Activated CD4-positive, alpha-beta T cell treated with anti-CD3 and anti-CD28 coated beads, Interleukin-2, amount 50 U/mL, for 16 hours (primary cell): ENCODE data around the gene AFP.
A peak's percentile ranks its signal among the peaks of the same experiment; 100 is the strongest.

Experiments used
- DNase-seq: peaks from one replicate; pipeline ENCODE4 v3.0.0-alpha.2; 2020

The AFP gene

GRCh38 chr4:73439445-73439844 lies 3.4 kb downstream of the AFP start:
- DNase-seq, result no peak

DNA sequence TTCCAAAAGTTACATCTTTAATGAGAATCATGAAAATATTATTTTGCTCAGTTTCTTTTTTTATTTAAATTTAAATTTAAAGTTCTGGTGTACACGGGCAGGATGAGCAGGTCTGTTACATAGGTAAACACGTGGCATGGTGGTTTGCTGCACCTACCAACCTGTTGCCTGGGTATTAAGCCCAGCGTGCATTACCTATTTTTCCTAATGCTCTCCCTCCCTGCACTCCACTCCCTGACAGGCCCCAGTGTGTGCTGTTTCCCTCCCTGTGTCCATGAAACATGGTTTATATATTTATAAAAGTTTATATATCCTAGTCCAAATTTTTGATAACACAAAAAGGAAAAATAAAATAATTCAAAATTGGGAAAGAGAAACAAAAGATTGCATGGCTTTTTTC lies 4.0 kb downstream of the AFP start:
- DNase-seq, result no peak

DNA sequence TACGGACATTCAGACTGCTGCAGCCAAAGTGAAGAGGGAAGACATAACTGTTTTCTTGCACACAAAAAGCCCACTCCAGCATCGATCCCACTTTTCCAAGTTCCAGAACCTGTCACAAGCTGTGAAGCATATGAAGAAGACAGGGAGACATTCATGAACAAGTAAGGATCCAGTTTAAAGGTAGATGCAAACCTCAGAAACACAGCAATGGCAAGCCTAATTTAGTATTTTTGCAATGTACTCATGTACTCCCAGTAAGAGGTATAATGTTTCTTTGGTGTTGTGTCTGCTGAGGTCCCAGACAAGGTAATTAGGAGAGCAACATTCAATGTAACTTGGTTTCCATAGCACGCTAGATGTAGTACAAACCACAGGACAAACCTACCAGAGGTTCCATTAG lies 4.6 kb downstream of the AFP start:
- DNase-seq, result no peak

DNA sequence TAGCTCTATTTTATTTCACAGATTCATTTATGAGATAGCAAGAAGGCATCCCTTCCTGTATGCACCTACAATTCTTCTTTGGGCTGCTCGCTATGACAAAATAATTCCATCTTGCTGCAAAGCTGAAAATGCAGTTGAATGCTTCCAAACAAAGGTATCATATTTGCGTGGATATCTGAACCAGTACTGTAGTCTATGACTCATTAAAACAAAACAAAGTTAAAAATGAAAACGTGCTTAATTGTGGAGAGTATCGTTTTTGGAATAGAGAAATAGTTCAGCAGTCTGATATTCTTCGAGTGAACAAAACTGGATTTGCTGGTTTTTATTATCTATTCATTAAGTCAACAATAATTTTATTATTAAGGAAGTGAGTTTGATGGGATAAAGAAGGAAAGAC lies 6.3 kb downstream of the AFP start:
- no peak for DNase-seq

GRCh38 chr4:73443224-73443623 lies 7.2 kb downstream of the AFP start:
- no peak for DNase-seq

- no peak for DNase-seq
Observed at GRCh38 chr4:73445383-73446335, 9.6 kb downstream of the AFP start.

DNA sequence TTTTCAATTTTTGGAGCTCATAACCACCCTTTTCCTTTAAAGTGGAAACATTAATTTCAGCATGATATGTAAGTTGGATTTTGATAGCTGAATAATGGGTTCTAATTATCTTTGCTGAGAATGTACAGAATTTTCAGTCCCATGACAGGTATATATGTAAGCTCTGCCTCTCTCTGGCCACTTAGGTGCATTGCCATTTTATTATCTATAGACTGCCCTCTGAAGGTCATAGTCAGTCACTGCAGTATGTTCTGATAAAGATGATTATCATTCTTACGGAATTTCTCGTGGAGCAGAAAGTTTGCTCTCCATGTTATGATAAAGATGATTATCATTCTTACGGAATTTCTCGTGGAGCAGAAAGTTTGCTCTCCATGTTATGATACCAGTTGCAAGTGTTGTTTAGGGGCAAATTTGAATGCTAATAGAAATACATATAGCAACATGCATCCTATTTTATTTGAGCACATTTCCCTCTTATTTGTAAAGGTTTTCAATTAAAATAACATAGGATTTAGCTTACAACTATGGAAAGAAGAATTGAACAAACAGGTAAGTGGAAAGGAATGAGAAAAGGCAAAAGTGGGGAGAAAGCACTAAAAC lies 10.4 kb downstream of the AFP start:
- peak; percentile 55 for DNase-seq

- no peak for DNase-seq
Observed at GRCh38 chr4:73447671-73448070, 11.7 kb downstream of the AFP start.

- DNase-seq, result no peak
Observed at GRCh38 chr4:73448448-73449203, 12.6 kb downstream of the AFP start.

DNA sequence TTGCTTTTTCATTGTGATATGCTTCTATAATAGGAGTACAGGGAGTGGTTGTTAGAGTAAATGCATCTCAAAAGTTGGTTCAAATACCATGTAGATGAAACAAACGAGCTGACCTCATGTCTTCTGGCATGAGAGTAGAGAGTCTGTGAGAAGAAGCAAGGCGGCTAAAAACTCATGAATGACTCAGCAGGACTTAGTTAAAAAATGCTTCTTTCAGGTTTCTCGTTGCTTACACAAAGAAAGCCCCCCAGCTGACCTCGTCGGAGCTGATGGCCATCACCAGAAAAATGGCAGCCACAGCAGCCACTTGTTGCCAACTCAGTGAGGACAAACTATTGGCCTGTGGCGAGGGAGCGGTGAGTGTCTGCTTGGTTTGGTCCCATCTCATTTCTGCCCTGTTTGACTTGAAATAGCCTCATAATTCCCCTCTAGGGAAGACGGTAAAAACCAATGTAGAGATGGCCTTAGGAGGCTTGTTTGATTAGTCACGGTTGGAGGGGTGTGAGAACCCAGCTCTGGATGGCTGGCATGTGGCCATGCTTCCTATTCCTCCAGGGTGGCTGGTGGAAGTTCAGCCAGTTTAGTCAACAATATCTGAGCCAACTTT lies 14.5 kb downstream of the AFP start:
- no peak for DNase-seq

- DNase-seq, result no peak
Observed at GRCh38 chr4:73451404-73451803, 15.4 kb downstream of the AFP start.

GRCh38 chr4:73451981-73452747 lies 16.1 kb downstream of the AFP start:
- no peak for DNase-seq

GRCh38 chr4:73452953-73453700 lies 17.1 kb downstream of the AFP start:
- no peak for DNase-seq

- DNase-seq, result no peak
Observed at GRCh38 chr4:73453701-73454005, 17.6 kb downstream of the AFP start.

DNA sequence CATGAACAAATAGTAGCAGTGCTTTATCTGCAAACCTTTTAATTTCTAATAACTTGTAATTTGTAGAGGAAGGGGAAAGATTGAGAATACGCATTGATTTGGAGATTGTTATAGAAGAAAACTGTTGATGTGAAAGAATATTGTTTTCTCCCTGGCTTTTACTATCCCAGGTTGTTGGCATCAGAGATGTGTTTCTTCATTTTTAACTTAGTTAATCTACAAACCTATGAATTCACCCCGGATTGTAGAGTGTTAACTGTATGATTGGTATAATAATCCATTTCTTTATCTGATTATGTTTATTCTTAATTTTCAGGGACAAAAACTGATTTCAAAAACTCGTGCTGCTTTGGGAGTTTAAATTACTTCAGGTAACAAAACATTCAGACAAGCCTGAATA lies 18.9 kb downstream of the AFP start:
- no peak for DNase-seq

GRCh38 chr4:73456177-73457022 lies 20.4 kb downstream of the AFP start:
- no peak for DNase-seq

DNA sequence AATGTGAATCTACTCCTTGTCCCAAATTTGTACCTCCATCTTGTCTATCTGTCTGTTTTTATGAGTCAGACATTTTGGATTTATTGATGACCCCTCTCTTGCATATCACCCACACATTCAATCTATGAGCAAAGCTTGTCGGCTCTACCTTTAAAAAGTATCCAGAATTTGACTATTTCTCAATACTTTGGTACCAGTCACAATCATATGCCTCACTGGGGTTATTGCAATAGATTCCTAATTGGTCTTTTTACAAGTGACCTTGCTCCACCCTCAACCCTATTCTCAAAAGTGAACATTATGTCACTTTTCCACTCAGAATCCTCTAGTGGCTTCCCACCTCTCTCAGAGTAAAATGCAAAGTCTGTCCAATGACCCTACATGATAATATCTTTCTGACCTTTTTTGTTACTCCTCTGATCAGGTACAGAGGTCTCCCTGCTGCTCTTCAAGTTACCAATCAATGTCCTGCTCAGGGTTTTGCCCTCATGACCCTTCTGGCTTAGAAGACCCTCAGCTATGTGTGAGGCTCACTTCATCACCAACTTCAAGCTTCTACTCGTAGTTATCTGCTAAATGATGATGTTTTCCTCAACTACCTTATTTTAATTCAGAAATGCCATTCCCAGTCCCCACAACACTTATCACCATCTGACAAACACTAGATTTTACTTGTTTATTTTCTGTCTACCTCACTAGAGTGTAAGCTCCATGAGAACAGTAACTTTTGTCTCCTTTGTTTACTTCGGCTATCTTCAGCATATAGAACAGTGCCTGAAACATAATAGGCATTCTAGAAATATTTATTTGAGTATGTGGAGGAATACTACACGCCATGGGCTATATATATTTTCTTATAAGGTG lies 22.4 kb downstream of the AFP start:
- DNase-seq, result no peak

GRCh38 chr4:73459048-73459421 lies 23.0 kb downstream of the AFP start:
- DNase-seq, result no peak

DNA sequence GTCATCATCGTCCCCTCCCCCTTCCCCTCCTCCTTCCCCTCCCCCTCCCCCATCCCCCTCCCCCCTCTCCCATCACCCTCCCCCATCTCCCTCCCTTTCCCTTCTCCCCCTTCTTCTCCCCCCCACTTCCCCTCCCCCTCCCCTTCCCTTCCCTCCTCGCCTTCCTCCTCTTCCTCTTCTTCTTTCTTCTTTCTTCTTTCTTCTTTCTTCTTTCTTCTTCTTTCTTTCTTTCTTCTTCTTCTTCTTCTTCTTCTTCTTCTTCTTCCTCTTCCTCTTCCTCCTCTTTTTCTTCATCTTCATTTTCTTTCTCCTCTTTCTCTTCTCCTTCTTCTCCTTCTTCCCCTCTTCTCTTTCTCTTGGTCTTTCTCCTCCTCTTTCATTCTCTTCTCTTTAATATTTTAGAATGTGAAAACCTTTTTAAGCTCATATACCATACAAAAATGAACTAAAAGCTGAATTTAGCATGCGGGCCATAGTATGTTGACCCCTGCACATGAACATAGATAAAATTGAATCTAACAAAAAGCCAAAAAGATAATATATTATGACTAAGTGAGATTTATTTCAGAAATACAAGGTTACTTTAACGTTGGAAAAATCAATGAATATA lies 25.0 kb downstream of the AFP start:
- DNase-seq, result no peak

- DNase-seq, result no peak
Observed at GRCh38 chr4:73468170-73468569, 32.1 kb downstream of the AFP start.
